HG03442 (cell line): ENCODE data around the gene OBP2A.
"Not testable (repeated sequence)": the region's sequence is repeated elsewhere in the genome, so short reads cannot be mapped to it uniquely, and the experiment has no call there.

Source experiments
- ATAC-seq: cut with Tn5 transposase; IDR thresholded peaks from one replicate; pipeline ENCODE4 v1.9.1; 2021; ENCODE audit warnings: mild to moderate bottlenecking, moderate library complexity; ENCODE audit not compliant: unreplicated experiment

Gene OBP2A

GRCh38 chr9:135509458-135509857, 36.5 kb upstream of the OBP2A start:
- no peak for ATAC-seq

DNA sequence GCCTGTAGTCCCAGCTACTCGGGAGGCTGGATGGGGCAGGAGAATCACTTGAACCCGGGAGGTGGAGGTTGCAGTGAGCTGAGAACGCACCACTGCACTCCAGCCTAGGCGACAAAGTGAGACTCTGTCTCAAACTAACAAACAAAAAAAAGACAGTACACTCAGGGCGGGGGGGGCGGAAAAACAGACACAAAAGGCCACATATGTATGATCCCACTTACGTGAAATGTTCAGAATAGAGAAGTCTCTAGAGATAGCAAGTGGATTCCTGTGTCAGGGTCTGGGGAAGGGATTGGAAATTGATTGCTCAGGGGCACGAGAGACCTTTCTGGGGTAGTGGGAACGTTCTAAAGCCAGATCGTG, 33.7 kb upstream of the OBP2A start:
- ATAC-seq, result no peak

DNA sequence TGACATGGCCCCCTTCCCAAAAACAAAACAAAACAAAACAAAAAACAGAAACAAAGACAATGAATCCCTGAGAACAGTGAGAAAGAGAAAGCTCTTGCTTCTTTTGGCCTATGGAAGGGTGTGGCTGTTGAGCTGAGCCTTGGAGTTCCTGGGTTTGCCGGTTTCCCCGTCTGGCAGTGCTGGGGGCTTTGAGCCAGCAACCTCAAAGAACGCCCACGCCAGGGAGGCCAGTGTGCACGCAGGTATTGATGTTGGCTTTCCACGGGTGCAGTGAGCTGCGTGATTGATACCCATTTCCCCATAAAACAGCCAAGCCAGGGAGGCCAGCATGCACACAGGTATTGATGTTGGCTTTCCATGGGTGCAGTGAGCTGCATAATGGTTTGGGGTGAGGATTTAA, 33.0 kb upstream of the OBP2A start:
- ATAC-seq, result no peak

- no peak for ATAC-seq
Observed at GRCh38 chr9:135513351-135513846, 32.5 kb upstream of the OBP2A start.

DNA sequence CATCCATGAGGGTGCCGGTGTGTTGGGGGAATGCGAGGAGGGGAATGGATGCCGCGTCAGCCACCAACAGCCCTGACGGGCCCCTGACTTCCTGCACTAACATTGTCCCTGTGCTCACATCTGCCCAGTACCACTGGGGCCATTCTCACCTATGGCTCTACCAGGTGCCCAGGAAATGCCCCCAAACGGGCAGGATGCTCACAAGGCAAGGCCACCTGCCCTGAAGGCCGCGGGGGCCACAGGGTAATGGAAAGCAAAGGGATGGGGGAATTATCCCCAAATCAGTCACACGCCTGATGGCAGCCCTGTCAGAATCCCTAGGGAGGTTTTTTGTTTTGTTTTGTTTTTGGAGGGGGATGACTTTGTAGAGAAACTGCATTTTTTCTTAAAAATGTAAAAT, 32.0 kb upstream of the OBP2A start:
- ATAC-seq, result not testable (repeated sequence)

GRCh38 chr9:135514342-135515082, 31.4 kb upstream of the OBP2A start:
- no peak for ATAC-seq

DNA sequence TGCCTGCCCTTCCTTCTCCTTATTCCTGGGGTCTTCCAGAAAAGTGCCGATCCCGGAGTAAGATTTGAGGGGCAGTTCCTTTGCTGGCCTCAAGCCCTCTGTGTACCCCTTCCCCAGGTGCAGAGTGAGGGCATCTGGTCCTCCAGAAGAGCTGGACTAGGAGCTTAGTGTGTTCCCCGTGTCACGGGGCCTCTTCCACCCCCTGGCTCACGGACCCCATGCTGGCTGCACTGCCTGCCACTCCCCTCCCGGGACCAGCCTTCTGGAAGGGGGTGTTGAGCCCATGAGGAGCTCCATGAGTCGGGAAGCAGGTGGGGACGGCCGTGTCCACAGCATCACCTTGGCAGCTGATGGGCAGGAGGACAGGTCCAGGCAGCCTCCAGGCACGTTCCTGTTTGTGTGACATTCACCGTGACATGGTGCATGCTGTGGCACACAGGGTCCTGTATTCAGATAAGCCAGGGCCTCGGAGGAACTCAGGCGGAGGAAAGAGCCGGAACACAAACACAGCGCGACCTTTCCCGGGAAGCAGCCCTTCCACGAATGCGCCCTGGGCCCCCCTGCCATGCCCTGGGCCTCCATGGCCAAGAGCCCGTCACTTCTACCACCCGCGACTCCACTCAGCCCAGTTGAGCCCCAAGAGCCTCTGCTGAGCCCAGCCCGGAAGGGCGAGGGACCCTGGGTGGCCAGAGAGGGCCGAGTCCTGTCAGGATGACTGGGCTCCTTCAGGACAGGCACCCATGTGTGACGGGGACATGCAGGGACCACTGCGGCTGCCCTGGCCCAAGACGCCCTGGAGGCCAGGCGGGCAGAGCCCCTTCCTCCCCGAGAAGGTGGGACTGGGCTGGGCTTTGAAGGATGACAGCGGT, 30.6 kb upstream of the OBP2A start:
- ATAC-seq, result no peak

GRCh38 chr9:135516132-135516860, 29.6 kb upstream of the OBP2A start:
- no peak for ATAC-seq

- ATAC-seq, result no peak
Observed at GRCh38 chr9:135517407-135517822, 28.5 kb upstream of the OBP2A start.

- ATAC-seq, result no peak
Observed at GRCh38 chr9:135519179-135519971, 26.6 kb upstream of the OBP2A start.

- no peak for ATAC-seq
Observed at GRCh38 chr9:135520916-135521607, 24.9 kb upstream of the OBP2A start, which contains the start of gene LCN1. LCN1 (plus strand) TSS chr9:135521440; CDS start chr9:135521498, 58 bp downstream.

GRCh38 chr9:135521608-135522095, 24.3 kb upstream of the OBP2A start:
- no peak for ATAC-seq

DNA sequence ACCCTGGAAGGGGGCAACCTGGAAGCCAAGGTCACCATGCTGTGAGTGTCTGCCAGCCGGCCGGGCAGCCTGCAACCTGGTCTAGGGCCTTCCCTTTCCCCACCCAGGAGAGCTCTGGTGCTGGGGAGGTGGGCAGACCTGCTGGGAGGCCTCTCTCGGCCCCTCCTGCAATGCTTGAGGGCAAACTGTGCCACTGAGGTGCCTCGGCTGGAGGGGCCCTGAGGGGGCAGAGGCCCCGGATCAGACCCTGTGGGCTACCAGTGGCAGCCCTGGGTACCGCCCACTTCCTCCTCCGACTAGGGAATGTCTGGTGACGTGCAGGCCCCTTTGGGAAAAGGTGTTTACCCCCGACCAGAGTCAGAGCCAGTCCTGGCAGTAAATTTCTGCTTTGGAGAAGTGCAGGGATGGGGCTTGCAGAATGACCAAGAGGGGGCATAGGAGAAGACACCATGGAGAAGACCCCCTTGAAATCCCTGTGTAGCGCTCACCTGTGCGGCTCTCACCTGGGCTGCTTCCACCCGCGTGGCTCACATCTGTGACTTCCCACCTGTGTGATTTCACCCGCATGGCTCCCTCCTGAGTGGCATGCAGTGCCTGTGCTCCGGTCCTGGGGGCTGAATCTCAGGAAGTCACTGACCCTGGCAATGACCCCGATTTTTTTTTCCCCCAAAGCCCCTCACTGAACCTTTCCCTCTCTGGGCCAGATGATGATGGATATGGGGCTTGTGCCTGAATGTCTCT, 23.6 kb upstream of the OBP2A start:
- no peak for ATAC-seq

DNA sequence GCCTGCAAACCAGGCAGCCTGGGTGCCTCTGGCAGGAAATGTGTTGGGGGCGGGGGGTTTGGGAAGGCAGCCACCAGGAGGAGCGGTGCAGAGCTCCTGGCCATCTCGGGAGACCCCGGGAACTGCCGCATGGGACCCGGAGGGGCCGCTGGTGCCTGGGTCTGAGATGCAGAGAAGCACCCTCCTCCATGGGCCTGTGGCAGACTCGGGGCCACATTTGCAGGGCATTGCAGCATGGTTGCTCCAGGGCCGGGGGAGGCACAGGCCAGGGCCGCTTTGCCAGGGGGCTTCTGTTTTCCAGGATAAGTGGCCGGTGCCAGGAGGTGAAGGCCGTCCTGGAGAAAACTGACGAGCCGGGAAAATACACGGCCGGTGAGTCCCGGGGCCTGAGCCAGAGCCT, 23.0 kb upstream of the OBP2A start:
- ATAC-seq, result no peak

DNA sequence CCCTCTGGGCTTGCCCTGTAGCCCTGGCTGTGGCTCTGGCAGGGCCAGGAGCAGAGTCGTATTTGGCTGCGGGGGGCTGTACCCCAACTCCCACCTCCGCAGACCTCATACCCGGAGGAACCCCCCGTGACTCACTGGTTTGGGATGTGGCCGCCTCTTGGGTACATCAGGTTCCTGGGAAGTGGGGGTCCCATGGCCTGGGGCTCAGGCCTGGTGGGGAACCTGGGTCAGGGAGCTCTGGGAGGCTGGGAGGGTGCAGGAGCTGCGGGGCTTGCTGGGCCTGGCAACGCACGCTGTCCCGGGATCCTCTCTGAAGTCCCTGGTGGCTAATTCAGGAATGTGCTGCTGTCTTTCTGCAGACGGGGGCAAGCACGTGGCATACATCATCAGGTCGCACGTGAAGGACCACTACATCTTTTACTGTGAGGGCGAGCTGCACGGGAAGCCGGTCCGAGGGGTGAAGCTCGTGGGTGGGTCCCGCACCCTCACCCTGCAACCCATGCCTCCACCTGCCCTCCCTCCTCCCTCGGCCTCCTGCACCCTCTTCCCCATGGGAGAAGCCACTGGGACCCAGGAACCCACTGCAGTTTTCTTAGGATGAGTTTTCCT, 22.3 kb upstream of the OBP2A start:
- no peak for ATAC-seq

DNA sequence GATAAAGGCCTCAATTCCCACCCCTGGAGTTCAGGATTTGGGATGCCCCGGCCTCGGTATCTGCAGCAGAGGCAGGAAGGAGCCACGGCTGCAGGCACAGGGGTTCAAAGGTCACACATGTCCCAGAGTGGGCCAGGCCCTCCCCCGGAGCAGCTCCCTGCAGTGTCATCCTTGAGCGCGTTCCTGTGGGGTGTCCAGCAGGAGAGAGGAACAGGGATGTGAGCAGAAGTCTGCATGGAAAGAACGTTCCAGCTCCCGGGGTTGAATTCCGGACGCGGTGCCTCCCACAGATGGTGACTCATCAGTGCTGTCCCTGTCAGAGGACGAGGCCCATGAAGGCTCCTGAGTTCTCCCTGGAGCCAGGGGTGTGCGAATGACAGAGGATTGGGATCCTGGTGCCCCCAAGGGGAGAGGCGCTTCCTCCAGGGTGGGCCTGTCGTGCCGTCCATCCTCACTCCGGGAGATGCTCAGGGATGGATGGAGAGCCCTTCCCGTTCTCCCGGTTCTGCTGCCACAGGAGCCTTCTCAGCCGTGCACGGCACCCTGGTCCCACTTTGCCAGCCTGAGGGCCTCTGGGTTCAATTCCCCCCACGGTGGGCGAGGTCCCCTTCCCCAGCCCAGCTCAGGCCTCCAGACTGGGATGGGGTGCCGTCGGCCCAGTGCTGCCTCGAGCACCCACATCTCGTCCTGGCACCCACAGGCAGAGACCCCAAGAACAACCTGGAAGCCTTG, 21.6 kb upstream of the OBP2A start:
- ATAC-seq, result no peak

DNA sequence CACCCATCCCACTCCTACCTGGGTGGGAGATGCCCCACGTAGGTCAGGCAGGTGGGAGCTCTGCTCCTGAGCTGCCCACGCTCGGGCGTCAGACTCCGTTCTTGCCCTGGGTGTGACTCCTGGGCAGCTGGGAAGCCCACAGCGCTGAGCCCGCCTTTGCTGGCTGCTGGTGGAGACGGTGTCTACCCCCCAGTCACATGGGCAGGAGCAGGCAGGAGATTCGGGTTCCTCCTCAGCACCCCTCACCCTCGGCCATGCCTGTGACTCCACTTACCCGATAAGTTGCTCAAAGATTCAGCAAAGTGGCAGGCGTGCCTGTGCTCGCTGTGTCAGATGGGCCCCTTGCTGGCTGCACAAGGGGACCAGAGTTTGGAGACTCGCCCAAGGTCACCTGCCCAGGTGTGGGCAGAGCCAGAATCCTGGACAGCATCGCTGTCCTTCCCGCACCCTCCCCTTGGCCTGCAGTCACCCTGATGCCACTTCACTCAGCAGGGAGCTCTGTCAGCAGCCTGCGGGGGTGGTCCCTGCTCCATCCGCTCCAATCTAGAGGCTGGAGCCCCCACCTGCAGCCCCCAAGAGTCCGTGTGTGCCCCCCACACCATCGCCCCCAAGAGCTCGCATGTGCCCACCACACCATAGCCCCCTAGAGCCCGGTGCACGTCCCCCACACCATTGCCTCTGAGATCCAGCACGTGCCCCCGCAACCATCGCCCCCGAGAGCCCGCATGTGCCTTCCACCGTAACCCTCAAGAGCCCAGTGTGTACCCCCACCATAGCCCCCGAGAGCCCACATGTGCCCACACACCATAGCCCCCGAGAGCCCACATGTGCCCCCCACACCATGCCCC, 20.5 kb upstream of the OBP2A start:
- no peak for ATAC-seq
